ENCODE results near the gene NSMCE3.

The NSMCE3 gene
- total RNA-seq, result 96.3 to 257 (median 120) reads per million in 3 donors

DNA sequence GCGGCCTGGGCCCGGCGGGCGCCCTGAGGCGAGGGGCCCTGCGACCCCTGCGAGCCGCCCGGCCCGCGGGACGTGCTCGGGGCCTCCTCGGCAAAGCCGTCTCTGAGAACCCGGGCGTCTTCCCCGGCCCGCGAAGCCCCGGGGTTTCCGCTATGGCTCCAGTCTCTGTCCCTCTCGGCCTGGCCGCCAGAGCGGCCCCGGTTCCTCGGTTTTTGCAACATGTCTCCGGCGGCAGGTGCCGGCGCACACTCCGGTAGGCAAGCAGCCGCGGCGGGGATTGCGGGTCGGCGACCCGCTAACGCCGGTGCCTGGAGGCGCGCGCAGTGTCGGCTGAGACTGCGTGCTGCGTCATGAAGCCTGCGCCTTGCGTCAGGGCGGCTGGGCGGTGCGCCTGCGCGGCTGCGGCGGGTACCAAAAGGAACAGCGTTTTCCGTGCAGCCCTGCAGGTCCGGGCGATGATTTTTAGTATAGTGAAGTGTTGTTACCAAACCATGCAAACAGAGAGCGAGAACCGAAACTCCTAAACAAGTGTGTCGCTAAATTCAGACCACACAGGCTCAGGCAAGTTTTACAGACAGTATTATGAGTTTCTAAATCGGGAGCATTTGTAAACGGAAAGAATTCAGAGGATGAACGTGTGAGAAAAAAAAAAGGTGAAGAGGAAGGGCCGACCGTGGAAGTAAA is at the start of gene NSMCE3:
TSS of gene NSMCE3 (minus strand) at position 338 of the 684 bp plus-strand sequence. CDS start at position 221, 117 bp downstream.
- H3K27ac ChIP-seq (ENCODE audit: insufficient read depth, low read length, poor library complexity, severe bottlenecking), result peak within 1 kb of the TSS; percentile 94
- H3K9me3 ChIP-seq (ENCODE audit: control insufficient read depth, low read length), result no peaks in the 10 kb centered on the region
- H3K4me1 ChIP-seq (ENCODE audit: control insufficient read depth, insufficient read depth, low read length, poor library complexity, severe bottlenecking), result peaks cover 20% of the 10 kb centered on the region
- peak within 1 kb of the TSS; percentile 58 for H3K4me3 ChIP-seq (ENCODE audit: insufficient read depth, low read depth, low read length, poor library complexity, severe bottlenecking)
- H3K27me3 ChIP-seq (replicated peaks; ENCODE audit: control insufficient read depth, insufficient read depth, low read length, poor library complexity, severe bottlenecking), result no peaks in the 10 kb centered on the region
- peak; percentile 77 to 82 (median 81) for DNase-seq
- no peaks in the 10 kb centered on the region for H3K36me3 ChIP-seq (ENCODE audit: control insufficient read depth, insufficient read depth, low read length)

DNA sequence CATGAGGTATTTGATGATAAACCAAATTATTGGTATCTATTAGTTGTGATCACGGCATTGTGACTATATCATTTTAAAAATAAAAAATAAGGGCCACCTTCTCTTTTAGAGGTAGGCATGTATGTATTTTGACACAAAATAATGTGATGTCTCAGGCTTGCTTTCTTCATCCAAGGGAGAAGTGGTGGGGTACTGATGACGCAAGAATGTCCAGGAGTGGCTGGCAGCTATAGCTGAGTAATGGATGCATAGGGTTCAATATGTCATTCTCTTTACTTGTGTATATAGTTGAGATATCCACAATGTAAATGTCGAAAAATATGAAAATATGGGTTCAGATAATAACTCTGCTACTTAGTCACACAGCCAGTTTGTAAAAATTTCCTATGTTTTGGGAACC is 46.8 kb upstream of the NSMCE3 start:
- H3K4me1 ChIP-seq (ENCODE audit: control insufficient read depth, insufficient read depth, low read length, poor library complexity, severe bottlenecking), result no peaks in the 10 kb centered on the region
- no peaks in the 10 kb centered on the region for H3K36me3 ChIP-seq (ENCODE audit: control insufficient read depth, insufficient read depth, low read length)
- H3K27ac ChIP-seq (ENCODE audit: insufficient read depth, low read length, poor library complexity, severe bottlenecking), result no peak overlapping the region
- no peak overlapping the region for H3K4me3 ChIP-seq (ENCODE audit: insufficient read depth, low read depth, low read length, poor library complexity, severe bottlenecking)
- no peaks in the 10 kb centered on the region for H3K27me3 ChIP-seq (replicated peaks; ENCODE audit: control insufficient read depth, insufficient read depth, low read length, poor library complexity, severe bottlenecking)
- H3K9me3 ChIP-seq (ENCODE audit: control insufficient read depth, low read length), result no peaks in the 10 kb centered on the region
- DNase-seq, result no peak

DNA sequence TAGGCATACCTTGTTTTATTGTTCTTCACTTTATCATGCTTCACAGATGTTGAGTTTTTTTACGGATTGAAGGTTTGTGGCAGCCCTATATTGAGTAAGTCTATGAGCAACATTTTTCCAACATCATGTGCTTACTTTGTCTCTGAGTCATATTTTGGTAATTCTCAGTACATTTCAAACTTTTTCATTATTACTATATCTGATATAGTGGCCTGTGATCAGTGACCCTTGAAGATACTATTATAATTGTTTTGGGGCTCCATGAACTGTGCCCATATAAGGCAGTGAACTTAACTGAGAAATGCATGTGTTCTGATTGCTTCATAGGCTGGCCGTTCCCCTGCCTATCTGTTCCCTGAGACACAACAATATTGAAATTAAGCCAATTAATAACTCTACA is 42.8 kb upstream of the NSMCE3 start:
- H3K4me3 ChIP-seq (ENCODE audit: insufficient read depth, low read depth, low read length, poor library complexity, severe bottlenecking), result no peak overlapping the region
- DNase-seq, result no peak
- no peak overlapping the region for H3K27ac ChIP-seq (ENCODE audit: insufficient read depth, low read length, poor library complexity, severe bottlenecking)
- no peaks in the 10 kb centered on the region for H3K27me3 ChIP-seq (replicated peaks; ENCODE audit: control insufficient read depth, insufficient read depth, low read length, poor library complexity, severe bottlenecking)
- H3K36me3 ChIP-seq (ENCODE audit: control insufficient read depth, insufficient read depth, low read length), result no peaks in the 10 kb centered on the region
- no peaks in the 10 kb centered on the region for H3K4me1 ChIP-seq (ENCODE audit: control insufficient read depth, insufficient read depth, low read length, poor library complexity, severe bottlenecking)
- no peaks in the 10 kb centered on the region for H3K9me3 ChIP-seq (ENCODE audit: control insufficient read depth, low read length)

DNA sequence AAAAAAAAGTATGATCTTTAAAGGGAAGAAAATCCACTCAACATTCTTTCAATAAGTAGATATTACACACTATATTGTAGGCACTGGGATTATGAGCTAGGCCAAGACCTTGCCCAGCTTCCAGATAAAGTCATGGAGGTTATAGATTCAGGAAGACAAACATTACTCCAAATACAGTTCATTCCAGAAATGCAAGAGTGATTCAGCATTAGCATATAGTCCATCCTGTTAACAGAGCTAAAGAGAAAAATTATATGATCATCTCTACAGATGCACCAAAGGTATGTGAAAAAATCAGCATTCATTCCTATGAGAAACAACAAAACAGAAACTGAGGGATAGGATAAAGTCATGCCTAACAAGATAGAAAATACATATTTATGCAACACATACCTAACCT is 42.1 kb upstream of the NSMCE3 start:
- no peaks in the 10 kb centered on the region for H3K9me3 ChIP-seq (ENCODE audit: control insufficient read depth, low read length)
- no peaks in the 10 kb centered on the region for H3K36me3 ChIP-seq (ENCODE audit: control insufficient read depth, insufficient read depth, low read length)
- no peaks in the 10 kb centered on the region for H3K4me1 ChIP-seq (ENCODE audit: control insufficient read depth, insufficient read depth, low read length, poor library complexity, severe bottlenecking)
- no peak overlapping the region for H3K27ac ChIP-seq (ENCODE audit: insufficient read depth, low read length, poor library complexity, severe bottlenecking)
- no peaks in the 10 kb centered on the region for H3K27me3 ChIP-seq (replicated peaks; ENCODE audit: control insufficient read depth, insufficient read depth, low read length, poor library complexity, severe bottlenecking)
- H3K4me3 ChIP-seq (ENCODE audit: insufficient read depth, low read depth, low read length, poor library complexity, severe bottlenecking), result no peak overlapping the region
- DNase-seq, result no peak

DNA sequence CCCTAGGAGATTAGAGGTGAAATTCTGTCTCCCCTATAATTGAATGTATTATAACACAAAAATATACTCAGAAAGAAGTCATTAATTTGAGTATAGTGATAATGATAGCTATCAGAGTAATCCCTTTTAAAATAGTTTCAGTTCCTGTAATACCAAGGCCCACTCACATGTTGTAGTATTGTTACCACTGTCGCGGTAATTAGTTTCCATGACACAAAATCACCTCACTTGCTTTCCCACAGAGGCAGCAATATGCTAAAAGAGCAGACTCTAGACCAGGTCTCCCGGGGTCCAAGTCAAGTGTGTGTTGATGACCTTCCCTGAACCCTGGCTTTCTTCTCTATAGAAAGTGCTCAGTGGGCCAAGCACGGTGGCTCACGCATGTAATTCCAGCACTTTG is 39.5 kb upstream of the NSMCE3 start:
- no peaks in the 10 kb centered on the region for H3K36me3 ChIP-seq (ENCODE audit: control insufficient read depth, insufficient read depth, low read length)
- DNase-seq, result no peak
- H3K27me3 ChIP-seq (replicated peaks; ENCODE audit: control insufficient read depth, insufficient read depth, low read length, poor library complexity, severe bottlenecking), result no peaks in the 10 kb centered on the region
- H3K9me3 ChIP-seq (ENCODE audit: control insufficient read depth, low read length), result no peaks in the 10 kb centered on the region
- no peaks in the 10 kb centered on the region for H3K4me1 ChIP-seq (ENCODE audit: control insufficient read depth, insufficient read depth, low read length, poor library complexity, severe bottlenecking)
- H3K27ac ChIP-seq (ENCODE audit: insufficient read depth, low read length, poor library complexity, severe bottlenecking), result no peak overlapping the region
- no peak overlapping the region for H3K4me3 ChIP-seq (ENCODE audit: insufficient read depth, low read depth, low read length, poor library complexity, severe bottlenecking)

DNA sequence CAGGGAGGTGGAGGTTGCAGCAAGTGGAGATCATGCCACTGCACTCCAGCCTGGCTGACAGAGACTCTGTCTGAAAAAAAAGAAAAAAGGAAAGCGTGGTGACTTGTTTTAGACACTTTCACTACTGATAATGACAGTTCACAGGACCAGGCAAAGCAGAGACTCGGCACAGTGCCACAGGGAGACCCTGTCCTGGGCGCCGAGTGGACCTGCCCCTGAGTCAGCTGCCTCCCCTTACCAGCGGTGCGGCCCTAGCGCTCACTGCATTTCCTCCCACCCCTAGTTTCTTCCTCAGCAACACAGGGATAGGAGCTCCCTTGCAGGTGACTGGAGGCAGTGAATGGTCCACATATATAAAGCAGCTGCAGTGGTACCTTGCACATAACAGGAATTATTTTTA is 38.7 kb upstream of the NSMCE3 start:
- Histone ChIP-seq H3K4me1 (ENCODE audit: control insufficient read depth, insufficient read depth, low read length, poor library complexity, severe bottlenecking) (no peaks in the 10 kb centered on the region), H3K9me3 (ENCODE audit: control insufficient read depth, low read length) (no peaks in the 10 kb centered on the region), H3K4me3 (ENCODE audit: insufficient read depth, low read depth, low read length, poor library complexity, severe bottlenecking) (no peak overlapping the region), H3K27me3 (replicated peaks; ENCODE audit: control insufficient read depth, insufficient read depth, low read length, poor library complexity, severe bottlenecking) (no peaks in the 10 kb centered on the region), H3K27ac (ENCODE audit: insufficient read depth, low read length, poor library complexity, severe bottlenecking) (no peak overlapping the region), H3K36me3 (ENCODE audit: control insufficient read depth, insufficient read depth, low read length) (no peaks in the 10 kb centered on the region)
- no peak for DNase-seq

DNA sequence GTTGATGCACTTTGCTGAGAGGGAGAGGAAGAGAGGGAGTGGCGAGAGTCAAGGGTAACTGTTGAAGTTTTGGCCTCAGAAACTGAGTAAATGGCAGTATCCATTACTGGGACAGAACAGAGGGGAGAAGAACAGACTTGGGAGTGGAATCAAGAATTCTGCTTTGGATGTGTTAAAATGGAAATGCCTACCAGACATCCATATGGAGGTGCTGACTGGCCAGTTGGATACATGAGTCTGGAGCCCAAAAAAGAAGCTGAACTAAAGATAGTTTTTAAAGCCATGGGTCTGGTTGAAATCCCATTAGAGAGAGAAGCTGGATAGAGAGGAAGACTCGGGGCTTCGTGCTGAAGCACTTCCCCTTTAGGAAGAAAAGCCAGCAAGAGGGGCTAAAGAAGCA is 35.9 kb upstream of the NSMCE3 start:
- Histone ChIP-seq H3K4me3 (ENCODE audit: insufficient read depth, low read depth, low read length, poor library complexity, severe bottlenecking) (no peak overlapping the region), H3K27ac (ENCODE audit: insufficient read depth, low read length, poor library complexity, severe bottlenecking) (no peak overlapping the region), H3K27me3 (replicated peaks; ENCODE audit: control insufficient read depth, insufficient read depth, low read length, poor library complexity, severe bottlenecking) (no peaks in the 10 kb centered on the region), H3K9me3 (ENCODE audit: control insufficient read depth, low read length) (no peaks in the 10 kb centered on the region), H3K4me1 (ENCODE audit: control insufficient read depth, insufficient read depth, low read length, poor library complexity, severe bottlenecking) (no peaks in the 10 kb centered on the region), H3K36me3 (ENCODE audit: control insufficient read depth, insufficient read depth, low read length) (no peaks in the 10 kb centered on the region)
- DNase-seq, result no peak

DNA sequence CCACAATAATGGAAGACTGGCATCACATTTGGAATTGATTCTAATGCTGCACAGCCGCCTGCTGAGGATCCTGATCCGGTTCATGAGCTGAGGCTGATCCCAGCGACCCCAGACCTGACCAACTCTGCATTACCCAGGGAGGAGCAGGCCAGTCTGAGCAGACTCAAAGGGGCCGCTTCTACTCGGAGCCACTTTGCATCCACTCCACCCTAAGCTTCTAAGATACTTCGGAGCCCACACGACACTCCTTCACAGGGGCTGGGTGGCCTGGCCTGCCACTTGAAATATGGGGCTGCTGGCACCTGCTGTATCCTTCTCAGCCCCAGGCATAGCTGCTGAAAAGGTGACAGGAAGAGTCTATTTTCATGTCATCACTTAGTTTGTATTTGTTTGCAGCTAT is 33.2 kb upstream of the NSMCE3 start:
- Histone ChIP-seq H3K9me3 (ENCODE audit: control insufficient read depth, low read length) (no peaks in the 10 kb centered on the region), H3K4me3 (ENCODE audit: insufficient read depth, low read depth, low read length, poor library complexity, severe bottlenecking) (no peak overlapping the region), H3K27ac (ENCODE audit: insufficient read depth, low read length, poor library complexity, severe bottlenecking) (no peak overlapping the region), H3K36me3 (ENCODE audit: control insufficient read depth, insufficient read depth, low read length) (no peaks in the 10 kb centered on the region), H3K27me3 (replicated peaks; ENCODE audit: control insufficient read depth, insufficient read depth, low read length, poor library complexity, severe bottlenecking) (no peaks in the 10 kb centered on the region), H3K4me1 (ENCODE audit: control insufficient read depth, insufficient read depth, low read length, poor library complexity, severe bottlenecking) (no peaks in the 10 kb centered on the region)
- no peak for DNase-seq

DNA sequence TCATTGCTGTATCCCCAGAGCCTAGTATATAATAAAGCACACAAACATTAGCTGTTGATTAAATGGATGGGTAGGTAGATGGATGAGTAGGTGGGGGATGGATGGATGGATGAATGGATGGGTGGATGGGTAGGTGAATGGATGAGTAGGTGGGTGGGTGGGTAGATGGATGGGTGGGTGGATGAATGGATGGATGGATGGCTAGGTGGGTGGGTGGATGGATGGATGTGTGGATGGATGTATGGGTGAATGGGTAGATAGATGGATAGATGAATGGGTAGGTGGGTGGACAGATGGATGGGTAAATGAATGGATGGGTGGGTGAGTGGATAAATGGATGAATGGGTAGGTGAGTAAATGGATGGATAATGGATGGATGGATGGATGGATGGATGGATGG is 30.2 kb upstream of the NSMCE3 start:
- no peak for DNase-seq
- H3K9me3 ChIP-seq (ENCODE audit: control insufficient read depth, low read length), result no peaks in the 10 kb centered on the region
- H3K4me1 ChIP-seq (ENCODE audit: control insufficient read depth, insufficient read depth, low read length, poor library complexity, severe bottlenecking), result no peaks in the 10 kb centered on the region
- H3K27ac ChIP-seq (ENCODE audit: insufficient read depth, low read length, poor library complexity, severe bottlenecking), result no peak overlapping the region
- H3K4me3 ChIP-seq (ENCODE audit: insufficient read depth, low read depth, low read length, poor library complexity, severe bottlenecking), result no peak overlapping the region
- no peaks in the 10 kb centered on the region for H3K27me3 ChIP-seq (replicated peaks; ENCODE audit: control insufficient read depth, insufficient read depth, low read length, poor library complexity, severe bottlenecking)
- H3K36me3 ChIP-seq (ENCODE audit: control insufficient read depth, insufficient read depth, low read length), result no peaks in the 10 kb centered on the region

DNA sequence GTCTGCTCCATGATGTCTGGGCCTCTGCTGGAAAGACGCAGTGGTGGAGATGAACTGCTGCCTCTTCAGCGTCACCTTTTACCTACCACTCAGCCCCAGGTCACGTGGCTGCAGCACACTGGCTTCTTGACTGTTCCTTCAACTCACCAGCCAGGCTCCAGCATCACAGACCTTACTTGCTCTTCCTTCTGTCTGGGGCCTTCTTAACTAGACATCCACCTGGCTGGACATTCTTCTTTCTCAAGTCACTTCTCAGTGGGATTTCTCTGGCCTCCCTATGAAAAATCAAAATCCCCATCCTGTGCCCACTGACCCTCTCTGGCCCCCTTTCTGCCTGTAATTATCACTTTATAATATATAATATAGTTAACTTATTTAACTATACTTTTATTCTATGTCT is 29.7 kb upstream of the NSMCE3 start:
- Histone ChIP-seq H3K36me3 (ENCODE audit: control insufficient read depth, insufficient read depth, low read length) (no peaks in the 10 kb centered on the region), H3K4me3 (ENCODE audit: insufficient read depth, low read depth, low read length, poor library complexity, severe bottlenecking) (no peak overlapping the region), H3K9me3 (ENCODE audit: control insufficient read depth, low read length) (no peaks in the 10 kb centered on the region), H3K27me3 (replicated peaks; ENCODE audit: control insufficient read depth, insufficient read depth, low read length, poor library complexity, severe bottlenecking) (no peaks in the 10 kb centered on the region), H3K4me1 (ENCODE audit: control insufficient read depth, insufficient read depth, low read length, poor library complexity, severe bottlenecking) (no peaks in the 10 kb centered on the region), H3K27ac (ENCODE audit: insufficient read depth, low read length, poor library complexity, severe bottlenecking) (no peak overlapping the region)
- no peak for DNase-seq

Measured in effector memory CD4-positive, alpha-beta T cell (primary cell).